Stomach (tissue), 9 donors: ENCODE data around the gene ADM2. TPM values are rescaled to one million over a fixed set of nuclear protein-coding genes. Genes with fewer than 3 reads are reported as not detected.

Experiments used
- DNase-seq, 2 donors: peaks; one replicate each; pipeline versions ENCODE4 v3.0.0 to v3.0.0-alpha.2; 2013 to 2019
- H3K27ac ChIP-seq, 5 donors: fragments of 200-600 bp in 4 of 5; sonication (generic) in 4 of 5; one replicate each; pipeline ENCODE4 v1.5.1; 2013 to 2019; ENCODE audit warnings: mild to moderate bottlenecking in 1 of 5, moderate library complexity in 1 of 5
- H3K27me3 ChIP-seq, 3 donors: fragments of 200-600 bp; sonication (generic); one replicate each; pipeline ENCODE4 v1.5.1; 2017 to 2019; ENCODE audit warnings: mixed run types in 1 of 3
- H3K36me3 ChIP-seq, 4 donors: fragments of 200-600 bp; sonication (generic); 1 replicate in 3 of 4; 2 replicates in 1 of 4; pipeline ENCODE4 v1.5.1; 2016 to 2019
- H3K4me1 ChIP-seq, 4 donors: fragments of 200-600 bp; sonication (generic); one replicate each; pipeline ENCODE4 v1.5.1; 2016 to 2019
- H3K4me3 ChIP-seq, 4 donors: fragments of 200-600 bp; sonication (generic) in 3 of 4; one replicate each; pipeline ENCODE4 v1.5.1; 2016 to 2019; ENCODE audit warnings: mild to moderate bottlenecking in 1 of 4
- H3K9me3 ChIP-seq, 4 donors: fragments of 200-600 bp; sonication (generic); one replicate each; pipeline ENCODE4 v1.5.1; 2016 to 2019
- EP300 ChIP-seq: sonication (generic); formaldehyde crosslinking; IDR thresholded peaks from one replicate; pipeline ENCODE4 v1.6.1; 2017; ENCODE audit warnings: antibody characterized with exemption
- POLR2A ChIP-seq, 4 donors: fragments of 450-650 bp; IDR thresholded peaks; one replicate each; pipeline ENCODE4 v1.6.1; 2016; ENCODE audit warnings: antibody characterized with exemption in 4 of 4, control low read depth in 2 of 4, mild to moderate bottlenecking in 1 of 4, moderate library complexity in 1 of 4
- POLR2AphosphoS5 ChIP-seq, 3 donors: sonication (generic); formaldehyde crosslinking; IDR thresholded peaks; one replicate each; pipeline ENCODE4 v1.6.1; 2016; ENCODE audit warnings: antibody characterized with exemption in 3 of 3
- WGBS, 5 donors: extraction: QIAGEN DNeasy Blood & Tissue Kit in 3 of 5; methylation state at CpG; one replicate each; pipeline versions ENCODE4 v1.1.5 to v1.1.7; 2013 to 2018; 5-methylcytosine and 5-hydroxymethylcytosine counted together
- intact Hi-C: fragments of 100-400 bp; cut with DNase I; formaldehyde crosslinking; loops from one replicate; pipeline ENCODE4 v1.15.1; 2023; ENCODE audit warnings: low total_unique reads
- polyA plus RNA-seq, 3 donors: library from polyadenylated mRNA; stranded (reverse); fragments of 200-250 nt; gene quantifications; one replicate each; pipeline ENCODE4 v1.2.3, GENCODE V29; 2013
- total RNA-seq, 5 donors: library from RNA; depleted of rRNA; stranded (reverse); fragments of >200 nt; gene quantifications; one replicate each; pipeline versions ENCODE4 v1.1.0 to v1.2.3, GENCODE V29; 2014 to 2016
- TF ChIP-seq, protein P1 (sequence below), 7 experiments: fragments of 450-650 bp in 4 of 7; fragments of 200-600 bp in 3 of 7; sonication (generic) in 3 of 7; IDR thresholded peaks; one replicate each; pipeline ENCODE4 v1.5.1; 2016 to 2019; ENCODE audit warnings: antibody characterized with exemption in 7 of 7, control low read depth in 2 of 7, mild to moderate bottlenecking in 1 of 7
- donor health status: healthy with polysubstance abuse.
- donor health status: Bipolar disorder and iron deficiency.
- donor health status: healthy.

ADM2 gene
- total and polyA plus RNA-seq, 8 donors: 0.37 to 3.7 (median 1.5) TPM; not detected in 3

DNA sequence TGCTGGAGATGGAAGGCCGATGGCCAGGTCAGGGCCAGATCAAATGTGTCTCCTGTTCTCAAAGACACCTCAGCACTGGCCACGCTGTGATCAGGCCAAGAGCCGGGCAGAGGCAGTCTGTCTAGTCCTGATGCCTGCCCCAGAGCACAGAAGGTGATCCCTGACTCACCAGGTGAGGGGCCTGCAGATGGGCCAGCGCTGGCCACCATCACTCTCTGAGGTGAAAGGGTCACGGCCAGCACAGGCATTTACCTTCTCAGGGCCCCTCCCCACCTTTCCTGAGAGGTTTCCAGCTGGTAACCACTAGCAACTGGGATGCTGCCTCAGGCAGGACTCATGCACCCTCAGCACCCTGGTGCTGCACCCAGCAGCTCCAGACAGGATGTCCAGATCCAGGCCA, 9.4 kb upstream of the ADM2 start:
- Histone ChIP-seq H3K9me3 (no peaks in the 10 kb centered on the region), H3K27ac (peak overlapping the region in 1 of 5 donors; percentile 81), H3K27me3 (no peaks in the 10 kb centered on the region), H3K36me3 (peaks cover 10 to 15% (median 14%) of the 10 kb centered on the region in 4 donors), H3K4me1 (peaks cover 56 to 74% (median 62%) of the 10 kb centered on the region in 4 donors), H3K4me3 (peak overlapping the region in 1 of 4 donors; percentile 4)
- 67 to 86% (median 81%) methylated on average over 4 to 5 of the region's 5 CpGs for WGBS, 5 donors
- intact Hi-C loops: no loop called here
- TF ChIP-seq EP300: no peak
- DNase-seq: no peak

DNA sequence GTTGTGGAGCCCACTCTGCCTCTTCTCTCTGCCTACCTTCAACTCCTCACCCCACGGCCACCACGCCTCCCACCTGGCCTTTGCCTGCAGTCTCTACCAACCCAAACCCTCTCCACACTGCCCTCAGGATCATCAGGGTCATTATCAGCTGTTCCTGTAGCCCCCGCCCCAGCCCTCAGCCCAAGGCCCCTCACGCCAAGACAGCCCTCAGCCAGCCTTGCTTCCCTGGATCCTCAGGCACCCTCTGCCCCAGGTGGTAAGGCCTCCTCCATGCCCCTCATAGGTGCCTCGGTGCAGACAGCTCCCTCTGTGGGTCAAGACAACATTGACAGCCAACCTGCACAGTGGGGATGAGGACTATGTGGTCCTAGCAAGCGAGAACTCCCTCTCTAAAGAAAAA, 8.3 kb upstream of the ADM2 start:
- TF ChIP-seq POLR2AphosphoS5 (IDR thresholded peaks at IDR 0.05): no peak
- TF ChIP-seq, protein P1, sequence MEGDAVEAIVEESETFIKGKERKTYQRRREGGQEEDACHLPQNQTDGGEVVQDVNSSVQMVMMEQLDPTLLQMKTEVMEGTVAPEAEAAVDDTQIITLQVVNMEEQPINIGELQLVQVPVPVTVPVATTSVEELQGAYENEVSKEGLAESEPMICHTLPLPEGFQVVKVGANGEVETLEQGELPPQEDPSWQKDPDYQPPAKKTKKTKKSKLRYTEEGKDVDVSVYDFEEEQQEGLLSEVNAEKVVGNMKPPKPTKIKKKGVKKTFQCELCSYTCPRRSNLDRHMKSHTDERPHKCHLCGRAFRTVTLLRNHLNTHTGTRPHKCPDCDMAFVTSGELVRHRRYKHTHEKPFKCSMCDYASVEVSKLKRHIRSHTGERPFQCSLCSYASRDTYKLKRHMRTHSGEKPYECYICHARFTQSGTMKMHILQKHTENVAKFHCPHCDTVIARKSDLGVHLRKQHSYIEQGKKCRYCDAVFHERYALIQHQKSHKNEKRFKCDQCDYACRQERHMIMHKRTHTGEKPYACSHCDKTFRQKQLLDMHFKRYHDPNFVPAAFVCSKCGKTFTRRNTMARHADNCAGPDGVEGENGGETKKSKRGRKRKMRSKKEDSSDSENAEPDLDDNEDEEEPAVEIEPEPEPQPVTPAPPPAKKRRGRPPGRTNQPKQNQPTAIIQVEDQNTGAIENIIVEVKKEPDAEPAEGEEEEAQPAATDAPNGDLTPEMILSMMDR (IDR thresholded peaks at IDR 0.05): peak in 1 of 7 experiments; percentile 13
- 63 to 79% (median 74%) methylated on average over 6 of the region's 6 CpGs for WGBS, 5 donors
- Histone ChIP-seq H3K9me3 (no peaks in the 10 kb centered on the region), H3K4me1 (peaks cover 56 to 71% (median 62%) of the 10 kb centered on the region in 4 donors), H3K27me3 (no peaks in the 10 kb centered on the region), H3K27ac (no peak overlapping the region), H3K4me3 (peak overlapping the region; percentile 83 to 99 (median 98)), H3K36me3 (peaks cover 0 to 4% (median 3%) of the 10 kb centered on the region in 4 donors)
- intact Hi-C loops: no loop called here
- no peak for DNase-seq

DNA sequence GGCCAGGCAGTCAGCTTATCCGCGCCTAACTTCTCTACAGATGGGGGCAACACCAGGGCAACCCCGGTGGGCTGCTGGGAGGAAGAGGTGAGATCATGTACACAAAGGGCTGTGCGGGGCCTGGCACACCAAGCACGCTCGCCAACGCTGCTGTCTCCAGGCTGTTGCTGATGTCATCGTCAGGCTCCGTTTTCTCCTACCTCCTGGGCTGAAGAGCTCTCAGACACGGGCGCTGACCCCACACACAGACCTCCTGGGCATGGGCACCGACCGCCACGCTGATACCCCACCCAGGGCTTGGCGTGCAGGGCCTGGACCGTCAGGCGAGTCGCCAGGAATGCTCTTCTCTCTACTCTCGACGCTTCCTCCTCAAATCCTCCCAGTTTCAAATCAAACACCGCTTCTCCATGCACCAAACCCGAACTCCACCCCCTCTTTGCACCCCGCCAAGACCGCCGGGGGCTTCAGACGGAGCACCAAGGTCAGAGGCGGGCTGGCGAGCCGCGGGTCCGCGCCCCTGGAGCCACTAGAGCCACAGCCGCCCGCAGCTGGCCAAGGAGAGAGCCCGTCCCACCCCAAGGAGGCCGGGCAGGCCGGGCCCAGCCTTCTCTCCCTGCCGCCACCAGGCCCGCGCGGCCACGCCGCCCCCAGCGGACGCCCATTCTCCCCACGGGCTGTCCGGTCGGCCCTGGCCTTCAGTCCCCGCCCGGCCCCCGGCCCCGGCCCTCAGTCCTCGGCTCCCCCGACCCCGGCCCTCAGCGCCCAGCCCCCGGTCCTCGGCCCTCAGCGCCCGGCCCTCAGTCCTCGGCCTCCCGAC, 7.3 kb upstream of the ADM2 start:
- Histone ChIP-seq H3K4me1 (peaks cover 54 to 62% (median 59%) of the 10 kb centered on the region in 4 donors), H3K27me3 (peaks cover 0 to 6% (median 0%) of the 10 kb centered on the region in 3 donors), H3K36me3 (no peaks in the 10 kb centered on the region), H3K9me3 (no peaks in the 10 kb centered on the region), H3K4me3 (peak overlapping the region; percentile 83 to 99 (median 98)), H3K27ac (peak overlapping the region; percentile 80 to 93 (median 87))
- intact Hi-C loops: no loop called here
- WGBS, 5 donors: 2 to 3% (median 2%) methylated on average over 34 to 62 of the region's 62 CpGs
- TF ChIP-seq POLR2A (IDR thresholded peaks at IDR 0.05) (no peak), POLR2AphosphoS5 (IDR thresholded peaks at IDR 0.05) (no peak), EP300 (no peak)
- TF ChIP-seq, protein P1 (IDR thresholded peaks at IDR 0.05): no peak
- peak; percentile 49 to 75 for DNase-seq

DNA sequence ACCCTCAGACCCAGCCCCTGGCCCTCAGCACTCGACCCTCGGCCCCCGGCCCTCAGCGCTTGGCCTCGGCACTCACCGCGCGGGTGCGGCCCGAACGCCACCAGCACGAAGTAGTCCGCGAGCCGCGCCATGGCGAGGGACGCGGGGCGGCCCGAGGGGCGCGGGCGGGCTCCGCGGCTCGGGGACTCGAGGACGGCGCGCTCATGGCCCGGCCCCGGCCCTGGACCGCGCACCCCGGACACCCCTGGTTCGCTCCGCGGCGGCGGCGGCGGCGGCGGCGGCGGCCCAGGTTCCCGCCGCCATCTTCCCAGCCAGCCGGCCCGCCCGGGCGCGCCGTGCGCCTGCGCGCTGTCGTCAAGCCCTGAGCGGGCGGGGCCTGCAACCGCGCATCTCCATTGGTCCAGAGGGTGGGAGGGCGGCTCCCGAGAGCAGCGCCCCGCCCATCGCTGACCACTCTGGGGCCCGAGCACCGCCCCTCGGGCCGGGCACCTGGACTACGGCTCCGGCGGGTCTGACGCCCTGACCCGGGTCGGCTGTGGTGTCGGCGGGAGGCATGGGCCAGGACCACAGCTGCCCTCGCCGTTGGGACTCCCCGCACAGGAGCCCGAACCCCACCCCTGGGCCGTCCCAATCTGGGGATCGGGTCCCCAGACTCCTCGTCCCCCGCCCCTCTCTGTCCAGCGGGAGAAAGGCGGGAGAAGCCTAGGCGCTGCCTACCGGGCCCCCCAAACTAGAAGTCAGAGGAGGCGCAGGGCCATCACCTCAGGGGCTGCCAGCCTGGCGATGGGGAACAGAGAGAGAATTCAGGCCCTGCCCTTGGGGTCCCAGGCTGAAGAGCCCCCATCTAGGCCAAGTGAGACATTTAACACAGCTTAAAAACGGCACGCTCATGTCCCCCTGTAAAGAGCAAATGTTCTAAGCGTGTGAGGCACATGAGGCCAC, 6.4 kb upstream of the ADM2 start, which contains the start of gene SBF1:
Gene SBF1, minus strand, starts transcription at position 326 of the 942 bp plus-strand sequence. Its CDS starts 195 bp downstream, at position 131.
- intact Hi-C loops: no loop called here
- peak within 1 kb of the TSS; percentile 81 to 93 (median 87) for H3K27ac ChIP-seq
- no peaks in the 10 kb centered on the region for H3K9me3 ChIP-seq
- peak; percentile 96 to 98 for DNase-seq
- 1 to 4% (median 2%) methylated on average over 32 to 97 of the region's 97 CpGs for WGBS, 5 donors
- TF ChIP-seq POLR2AphosphoS5 (IDR thresholded peaks at IDR 0.05): peak; percentile 26 to 72 (median 42)
- no peak for TF ChIP-seq EP300
- H3K4me1 ChIP-seq: peaks cover 44 to 52% (median 50%) of the 10 kb centered on the region in 4 donors
- no peaks in the 10 kb centered on the region for H3K36me3 ChIP-seq
- peak within 1 kb of the TSS; percentile 83 to 99 (median 98) for H3K4me3 ChIP-seq
- H3K27me3 ChIP-seq: peaks cover 0 to 15% (median 0%) of the 10 kb centered on the region in 3 donors

DNA sequence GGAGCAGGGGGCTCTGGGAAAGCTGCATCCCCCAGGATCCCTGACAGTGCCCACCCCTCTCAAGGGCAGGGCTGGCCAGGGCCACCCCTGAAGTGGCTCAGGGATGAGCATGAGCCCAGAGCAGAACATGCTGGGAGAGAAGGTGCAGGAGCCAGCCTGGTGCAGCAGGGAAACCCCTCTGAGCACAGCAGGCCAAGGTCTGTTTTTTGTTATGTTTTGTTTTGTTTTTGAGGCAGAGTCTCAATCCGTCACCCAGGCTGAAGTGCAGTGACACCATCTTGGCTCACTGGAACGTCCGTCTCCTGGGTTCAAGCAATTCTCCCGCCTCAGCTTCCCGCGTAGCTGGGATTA, 5.7 kb upstream of the ADM2 start:
- TF ChIP-seq POLR2A (IDR thresholded peaks at IDR 0.05) (no peak), EP300 (no peak), POLR2AphosphoS5 (IDR thresholded peaks at IDR 0.05) (no peak)
- TF ChIP-seq, protein P1 (IDR thresholded peaks at IDR 0.05): no peak
- no peaks in the 10 kb centered on the region for H3K9me3 ChIP-seq
- DNase-seq: no peak
- H3K27ac ChIP-seq: peak overlapping the region in 3 of 5 donors; percentile 78 to 93 (median 91)
- intact Hi-C loops: no loop called here
- H3K27me3 ChIP-seq: peaks cover 0 to 22% (median 5%) of the 10 kb centered on the region in 3 donors
- 90 to 95% (median 94%) methylated on average over 6 of the region's 6 CpGs for WGBS, 5 donors
- H3K4me1 ChIP-seq: peaks cover 38 to 46% (median 44%) of the 10 kb centered on the region in 4 donors
- H3K4me3 ChIP-seq: peak overlapping the region; percentile 83 to 99 (median 98)
- H3K36me3 ChIP-seq: no peaks in the 10 kb centered on the region
